ENCODE measurements around the gene PID1. TPM values are rescaled to one million over a fixed set of nuclear protein-coding genes. Genes with fewer than 3 reads are reported as not detected.

The PID1 gene
- total RNA-seq, 1 experiment from 2014 or later, result not detected

- no peaks in the 10 kb centered on the region for H3K4me1 ChIP-seq (replicated peaks; ENCODE audit: insufficient read depth)
- H3K27ac ChIP-seq, result no peak overlapping the region
- ChIA-PET POLR2A (ENCODE audit: unreplicated experiment) (no interaction called here), CTCF (no interaction called here)
- no peak overlapping the region for H2AFZ ChIP-seq
- no peaks in the 10 kb centered on the region for H3K9me2 ChIP-seq (ENCODE audit: insufficient read depth)
- no peaks in the 10 kb centered on the region for H3K27me3 ChIP-seq (ENCODE audit: insufficient read depth, low read depth)
- TF ChIP-seq EZH2 (IDR thresholded peaks at IDR 0.05; ENCODE audit: low read depth) (no peak), CTCF (conservative IDR thresholded peaks at IDR 0.05) (no peak)
- DNase-seq, result no peak
- intact Hi-C loops (cut with micrococcal nuclease; ENCODE audit: unreplicated experiment), result no loop called here
- no peaks in the 10 kb centered on the region for H3F3A ChIP-seq (ENCODE audit: insufficient read depth, low read depth)
- H3K36me3 ChIP-seq (ENCODE audit: low read depth), result no peaks in the 10 kb centered on the region
- 0 out of 2 replicates have a peak, but pooled peaks cover 6% of the 10 kb centered on the region for H3K9me3 ChIP-seq (ENCODE audit: insufficient read depth, low read depth)
- BruUV-seq (replicated peaks), result no TSS peak
- H3K4me2 ChIP-seq, result no peak overlapping the region
- no peak overlapping the region for H3K4me3 ChIP-seq
- no peaks in the 10 kb centered on the region for H3K79me2 ChIP-seq (ENCODE audit: low read depth)
- H4K20me1 ChIP-seq (ENCODE audit: insufficient read depth), result no peaks in the 10 kb centered on the region
Observed at GRCh38 chr2:229237270-229237669, 33.8 kb downstream of the PID1 start.

DNA sequence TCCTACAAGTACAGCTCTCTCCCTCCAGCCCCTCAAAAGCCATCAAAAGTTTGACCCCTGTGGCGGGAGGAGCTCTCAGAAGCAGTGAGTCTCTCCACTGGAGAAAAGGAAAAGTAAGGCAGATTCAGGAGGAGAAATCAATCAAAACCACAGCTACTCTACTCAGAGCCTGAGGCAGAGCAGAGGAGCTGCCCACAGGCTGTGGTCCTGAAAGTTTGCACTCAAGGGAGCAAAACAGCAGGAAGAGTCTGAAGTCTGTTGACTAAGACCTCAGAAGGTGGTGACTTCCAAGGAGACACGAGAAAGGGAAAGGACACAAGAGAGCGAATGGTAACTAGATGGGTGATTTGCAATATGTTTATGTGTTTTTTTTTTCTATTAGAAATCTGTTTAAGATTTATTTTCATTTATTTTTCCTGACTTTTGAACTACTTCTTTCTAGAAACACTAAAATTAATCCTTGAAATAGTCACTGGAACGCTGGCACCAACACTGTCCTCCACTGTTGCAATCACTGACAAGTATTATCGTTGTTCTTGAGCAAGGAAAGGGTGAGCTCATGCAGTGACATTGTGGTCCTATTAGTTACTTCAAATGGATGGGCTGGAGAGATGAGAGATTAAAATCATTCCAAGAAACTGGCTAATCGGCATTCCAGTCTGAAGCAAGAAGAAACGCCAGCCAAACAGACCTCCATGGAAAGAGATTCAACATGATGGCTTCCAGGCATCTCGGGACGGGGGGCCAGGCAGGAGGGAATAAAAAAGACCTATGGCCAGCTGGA is 35.8 kb downstream of the PID1 start:
- H4K20me1 ChIP-seq (ENCODE audit: insufficient read depth), result no peaks in the 10 kb centered on the region
- intact Hi-C loops (cut with micrococcal nuclease; ENCODE audit: unreplicated experiment), result no loop called here
- 0 out of 2 replicates have a peak, but pooled peaks cover under 1% of the 10 kb centered on the region for H3K9me3 ChIP-seq (ENCODE audit: insufficient read depth, low read depth)
- no peaks in the 10 kb centered on the region for H3K4me1 ChIP-seq (replicated peaks; ENCODE audit: insufficient read depth)
- POLR2A ChIA-PET (ENCODE audit: unreplicated experiment), result no interaction called here
- no peaks in the 10 kb centered on the region for H3K9me2 ChIP-seq (ENCODE audit: insufficient read depth)
- no TSS peak for BruUV-seq (replicated peaks)
- H2AFZ ChIP-seq, result no peak overlapping the region
- DNase-seq, result no peak
- no peak overlapping the region for H3K27ac ChIP-seq
- TF ChIP-seq CTCF (conservative IDR thresholded peaks at IDR 0.05) (no peak), EZH2 (IDR thresholded peaks at IDR 0.05; ENCODE audit: low read depth) (no peak)
- H3K4me3 ChIP-seq, result no peak overlapping the region
- no peaks in the 10 kb centered on the region for H3K36me3 ChIP-seq (ENCODE audit: low read depth)
- CTCF ChIA-PET, result no interaction called here
- no peaks in the 10 kb centered on the region for H3K79me2 ChIP-seq (ENCODE audit: low read depth)
- H3F3A ChIP-seq (ENCODE audit: insufficient read depth, low read depth), result no peaks in the 10 kb centered on the region
- no peaks in the 10 kb centered on the region for H3K27me3 ChIP-seq (ENCODE audit: insufficient read depth, low read depth)
- H3K4me2 ChIP-seq, result no peak overlapping the region

GRCh38 chr2:229231885-229232284 is 39.2 kb downstream of the PID1 start:
- Histone ChIP-seq H3K27me3 (ENCODE audit: insufficient read depth, low read depth) (no peaks in the 10 kb centered on the region), H4K20me1 (ENCODE audit: insufficient read depth) (no peaks in the 10 kb centered on the region), H3K36me3 (ENCODE audit: low read depth) (no peaks in the 10 kb centered on the region), H3K27ac (no peak overlapping the region), H3K4me3 (no peak overlapping the region), H3K79me2 (ENCODE audit: low read depth) (no peaks in the 10 kb centered on the region), H3K4me2 (no peak overlapping the region), H2AFZ (no peak overlapping the region), H3K4me1 (replicated peaks; ENCODE audit: insufficient read depth) (no peaks in the 10 kb centered on the region), H3K9me3 (ENCODE audit: insufficient read depth, low read depth) (no peaks in the 10 kb centered on the region), H3F3A (ENCODE audit: insufficient read depth, low read depth) (no peaks in the 10 kb centered on the region), H3K9me2 (ENCODE audit: insufficient read depth) (no peaks in the 10 kb centered on the region)
- POLR2A ChIA-PET (ENCODE audit: unreplicated experiment), result no interaction called here
- DNase-seq, result no peak
- no peak for TF ChIP-seq CTCF (conservative IDR thresholded peaks at IDR 0.05)
- TF ChIP-seq EZH2 (IDR thresholded peaks at IDR 0.05; ENCODE audit: low read depth), result no peak
- intact Hi-C loops (cut with micrococcal nuclease; ENCODE audit: unreplicated experiment), result no loop called here
- no TSS peak for BruUV-seq (replicated peaks)
- CTCF ChIA-PET, result no interaction called here

Data from PC-9 (cell line).